DMS 273 (cell line): ENCODE measurements around the gene ASCL2.
"Not testable (repeated sequence)": the region's sequence is repeated elsewhere in the genome, so short reads cannot be mapped to it uniquely, and the experiment has no call there.

Experiments used
- DNase-seq: peaks from one replicate; lab custom pipeline; 2025; ENCODE audit not compliant: unreplicated experiment; lab: John Stamatoyannopoulos, UW

ASCL2 gene

GRCh38 chr11:2237457-2238238, 32.7 kb downstream of the ASCL2 start:
- DNase-seq = no peak

- not testable (repeated sequence) for DNase-seq
Measured at GRCh38 chr11:2236381-2237134, 33.8 kb downstream of the ASCL2 start.

GRCh38 chr11:2235588-2236326, 34.6 kb downstream of the ASCL2 start:
- DNase-seq = no peak

GRCh38 chr11:2234963-2235362, 35.4 kb downstream of the ASCL2 start:
- no peak for DNase-seq

GRCh38 chr11:2233693-2234455, 36.5 kb downstream of the ASCL2 start:
- DNase-seq = no peak

- DNase-seq = no peak
Measured at GRCh38 chr11:2229713-2230297, 40.6 kb downstream of the ASCL2 start.

- DNase-seq = no peak
Measured at GRCh38 chr11:2224254-2224653, 46.1 kb downstream of the ASCL2 start.

- DNase-seq = no peak
Measured at GRCh38 chr11:2223153-2223794, 47.1 kb downstream of the ASCL2 start.

GRCh38 chr11:2222451-2222850, 47.9 kb downstream of the ASCL2 start:
- DNase-seq = no peak

GRCh38 chr11:2221591-2221990, 48.8 kb downstream of the ASCL2 start:
- no peak for DNase-seq

GRCh38 chr11:2221024-2221423, 49.4 kb downstream of the ASCL2 start:
- no peak for DNase-seq

GRCh38 chr11:2220173-2220771, 50.1 kb downstream of the ASCL2 start:
- DNase-seq = no peak

GRCh38 chr11:2219318-2220017, 50.9 kb downstream of the ASCL2 start:
- no peak for DNase-seq
